ENCODE results near the gene LAMTOR2.
"Not testable (repeated sequence)": the region's sequence is repeated elsewhere in the genome, so short reads cannot be mapped to it uniquely, and the experiment has no call there.

LAMTOR2 gene

DNA sequence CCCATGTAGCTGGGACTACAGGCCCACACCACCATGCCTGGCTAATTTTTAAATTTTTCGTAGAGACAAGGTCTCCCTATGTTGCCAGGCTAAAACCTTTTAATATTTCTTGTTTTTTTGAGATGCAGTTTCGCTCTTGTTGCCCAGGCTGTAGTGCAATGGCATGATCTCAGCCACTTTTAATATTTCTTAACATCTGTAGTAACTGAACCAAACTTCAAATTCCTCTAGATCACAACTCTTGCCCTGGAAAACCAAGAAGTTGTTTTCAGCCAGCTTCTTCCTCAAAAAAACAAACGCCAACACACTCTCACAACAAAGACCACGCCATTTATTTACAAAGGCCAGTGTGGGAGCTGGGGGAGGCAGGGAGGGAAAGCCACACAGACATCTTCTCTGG lies 19.6 kb upstream of the LAMTOR2 start:
- H3K4me3 Mint-ChIP-seq; H3K9me3 Mint-ChIP-seq; H3K27ac Mint-ChIP-seq; H3K4me1 Mint-ChIP-seq (ENCODE audit: low read depth); H3K27me3 Mint-ChIP-seq: not testable (repeated sequence)
- H3K36me3 Mint-ChIP-seq (ENCODE audit: low read depth), result peaks cover 19% of the 10 kb centered on the region

GRCh38 chr1:156042828-156043227 lies 11.8 kb upstream of the LAMTOR2 start:
- Mint-ChIP-seq H3K4me3 (no peak overlapping the region), H3K9me3 (no peaks in the 10 kb centered on the region), H3K4me1 (ENCODE audit: low read depth) (peaks cover 6% of the 10 kb centered on the region), H3K27ac (no peak overlapping the region), H3K27me3 (no peaks in the 10 kb centered on the region), H3K36me3 (ENCODE audit: low read depth) (peaks cover 36% of the 10 kb centered on the region)

GRCh38 chr1:156045076-156045475 lies 9.5 kb upstream of the LAMTOR2 start:
- Mint-ChIP-seq H3K27me3 (no peaks in the 10 kb centered on the region), H3K9me3 (no peaks in the 10 kb centered on the region), H3K4me1 (ENCODE audit: low read depth) (peaks cover 6% of the 10 kb centered on the region), H3K36me3 (ENCODE audit: low read depth) (peaks cover 51% of the 10 kb centered on the region), H3K27ac (peak overlapping the region; percentile 28), H3K4me3 (no peak overlapping the region)

- Mint-ChIP-seq H3K27ac (no peak overlapping the region), H3K27me3 (no peaks in the 10 kb centered on the region), H3K9me3 (no peaks in the 10 kb centered on the region), H3K36me3 (ENCODE audit: low read depth) (peaks cover 35% of the 10 kb centered on the region), H3K4me1 (ENCODE audit: low read depth) (peaks cover 19% of the 10 kb centered on the region), H3K4me3 (no peak overlapping the region)
These were observed 5.8 kb upstream of the LAMTOR2 start for GRCh38 chr1:156048663-156049258.

DNA sequence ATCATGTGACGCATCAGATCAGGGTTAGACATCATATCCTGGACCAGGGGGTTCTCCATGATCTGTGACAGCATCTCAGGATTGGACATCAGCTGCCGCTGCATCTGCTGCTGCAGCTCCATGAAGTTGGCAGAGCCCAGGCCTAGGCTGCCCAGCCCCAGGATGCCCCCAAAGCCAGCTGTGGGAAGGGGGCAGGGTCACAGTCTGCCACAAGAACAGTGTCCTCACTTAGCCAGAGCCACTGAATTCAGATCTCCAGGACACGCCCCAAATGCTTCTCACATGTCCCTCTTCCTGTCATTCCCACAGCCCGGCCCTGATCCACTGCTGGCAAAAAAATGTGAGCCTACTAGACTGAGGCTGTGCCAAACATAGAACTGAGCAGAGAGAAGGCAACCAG lies 4.2 kb upstream of the LAMTOR2 start:
- no peaks in the 10 kb centered on the region for H3K9me3 Mint-ChIP-seq
- peaks cover 25% of the 10 kb centered on the region for H3K36me3 Mint-ChIP-seq (ENCODE audit: low read depth)
- H3K4me1 Mint-ChIP-seq (ENCODE audit: low read depth), result peaks cover 19% of the 10 kb centered on the region
- no peak overlapping the region for H3K27ac Mint-ChIP-seq
- H3K27me3 Mint-ChIP-seq, result no peaks in the 10 kb centered on the region
- H3K4me3 Mint-ChIP-seq, result no peak overlapping the region

DNA sequence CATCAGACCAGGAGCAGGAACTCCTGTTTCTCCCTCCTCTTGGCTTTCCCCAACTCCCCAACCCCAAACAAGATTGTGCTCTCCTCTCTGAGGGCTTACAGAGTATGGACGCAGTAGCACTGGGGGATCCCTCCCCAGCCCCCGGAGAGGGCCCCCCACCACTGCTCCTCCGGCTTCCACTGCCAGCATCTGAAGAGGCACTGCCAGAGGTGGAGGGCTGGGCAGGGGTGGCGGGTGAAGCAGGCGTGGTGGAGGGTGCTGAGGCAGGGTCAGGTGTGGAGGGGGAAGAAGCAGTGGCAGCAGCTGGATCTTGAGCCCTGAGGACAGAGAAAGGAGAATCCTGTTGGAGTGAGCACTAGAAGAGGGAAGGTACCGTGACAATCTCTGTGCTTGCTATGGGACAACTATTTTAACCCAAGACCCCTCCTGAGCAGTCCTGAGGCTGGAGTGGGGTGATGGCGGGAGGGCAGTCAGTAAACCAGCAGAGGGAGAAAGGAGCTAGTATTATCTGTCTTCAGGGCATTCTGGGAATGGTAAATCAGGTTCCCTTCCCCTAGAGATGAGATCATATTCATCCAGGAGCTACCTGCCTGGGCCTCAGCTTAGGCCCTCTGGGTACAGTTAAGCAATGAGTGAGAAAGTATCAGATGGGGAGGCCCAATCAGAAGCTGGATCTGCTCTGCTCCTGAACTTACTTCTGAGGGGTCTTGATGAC lies 3.4 kb upstream of the LAMTOR2 start:
- peak overlapping the region; percentile 18 for H3K4me3 Mint-ChIP-seq
- H3K9me3 Mint-ChIP-seq, result no peaks in the 10 kb centered on the region
- no peaks in the 10 kb centered on the region for H3K27me3 Mint-ChIP-seq
- peaks cover 23% of the 10 kb centered on the region for H3K4me1 Mint-ChIP-seq (ENCODE audit: low read depth)
- H3K36me3 Mint-ChIP-seq (ENCODE audit: low read depth), result peaks cover 23% of the 10 kb centered on the region
- no peak overlapping the region for H3K27ac Mint-ChIP-seq

GRCh38 chr1:156052862-156053767 lies 1.5 kb upstream of the LAMTOR2 start:
- peaks cover 28% of the 10 kb centered on the region for H3K4me1 Mint-ChIP-seq (ENCODE audit: low read depth)
- peaks cover 22% of the 10 kb centered on the region for H3K36me3 Mint-ChIP-seq (ENCODE audit: low read depth)
- H3K27me3 Mint-ChIP-seq, result no peaks in the 10 kb centered on the region
- H3K9me3 Mint-ChIP-seq, result no peaks in the 10 kb centered on the region
- H3K4me3 Mint-ChIP-seq, result peak overlapping the region; percentile 95
- peak overlapping the region; percentile 90 for H3K27ac Mint-ChIP-seq

GRCh38 chr1:156053768-156054499 lies 648 bp upstream of the LAMTOR2 start, which contains the start of gene UBQLN4:
Gene UBQLN4, minus strand, starts transcription at chr1:156053798. Its CDS starts 97 bp downstream, at chr1:156053701.
- peaks cover 15% of the 10 kb centered on the region for H3K36me3 Mint-ChIP-seq (ENCODE audit: low read depth)
- peak within 1 kb of the TSS; percentile 95 for H3K4me3 Mint-ChIP-seq
- H3K27ac Mint-ChIP-seq, result peak within 1 kb of the TSS; percentile 98
- no peaks in the 10 kb centered on the region for H3K27me3 Mint-ChIP-seq
- H3K9me3 Mint-ChIP-seq, result no peaks in the 10 kb centered on the region
- peaks cover 28% of the 10 kb centered on the region for H3K4me1 Mint-ChIP-seq (ENCODE audit: low read depth)

- Mint-ChIP-seq H3K4me1 (ENCODE audit: low read depth) (peaks cover 28% of the 10 kb centered on the region), H3K9me3 (no peaks in the 10 kb centered on the region), H3K27ac (peak overlapping the region; percentile 98), H3K4me3 (peak overlapping the region; percentile 94), H3K27me3 (no peaks in the 10 kb centered on the region), H3K36me3 (ENCODE audit: low read depth) (no peaks in the 10 kb centered on the region)
These were observed 883 bp downstream of the LAMTOR2 start for GRCh38 chr1:156055281-156056048.

- no peaks in the 10 kb centered on the region for H3K36me3 Mint-ChIP-seq (ENCODE audit: low read depth)
These were observed 1.8 kb downstream of the LAMTOR2 start for GRCh38 chr1:156056326-156056849.

GRCh38 chr1:156060937-156061636 lies 6.5 kb downstream of the LAMTOR2 start, which contains the start of gene RAB25:
Gene RAB25, plus strand, starts transcription at chr1:156061160. Its CDS starts 241 bp downstream, at chr1:156061401.
- no peaks in the 10 kb centered on the region for H3K9me3 Mint-ChIP-seq
- no peaks in the 10 kb centered on the region for H3K27me3 Mint-ChIP-seq
- H3K4me3 Mint-ChIP-seq, result no peak within 1 kb of the TSS
- peaks cover 15% of the 10 kb centered on the region for H3K4me1 Mint-ChIP-seq (ENCODE audit: low read depth)
- no peaks in the 10 kb centered on the region for H3K36me3 Mint-ChIP-seq (ENCODE audit: low read depth)
- no peak within 1 kb of the TSS for H3K27ac Mint-ChIP-seq

More at GRCh38 chr1:156056326-156056849, 1.8 kb downstream of the LAMTOR2 start:
- no peaks in the 10 kb centered on the region for H3K27me3 Mint-ChIP-seq
- peaks cover 28% of the 10 kb centered on the region for H3K4me1 Mint-ChIP-seq (ENCODE audit: low read depth)
- H3K27ac Mint-ChIP-seq, result no peak overlapping the region
- no peaks in the 10 kb centered on the region for H3K9me3 Mint-ChIP-seq
- H3K4me3 Mint-ChIP-seq, result peak overlapping the region; percentile 3

DNA sequence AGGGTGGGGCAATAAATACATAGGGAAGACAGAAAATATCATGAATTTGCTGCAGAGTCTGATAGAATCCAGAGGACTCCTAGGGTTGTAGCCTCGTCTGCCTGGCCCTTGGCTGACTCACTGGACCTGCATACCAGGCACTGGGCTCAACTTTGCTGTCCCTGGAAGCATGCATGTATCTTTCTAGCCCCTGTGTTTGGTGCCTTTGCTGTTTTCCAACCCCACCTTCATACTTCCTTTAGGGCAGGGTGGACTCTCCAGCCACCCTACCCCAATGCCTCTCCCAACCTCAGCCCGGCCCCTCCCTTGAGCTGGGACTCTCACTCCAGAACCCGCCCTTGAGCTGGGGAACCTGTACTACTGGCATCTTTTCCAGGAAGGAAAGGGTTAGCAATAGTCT lies 7.6 kb downstream of the LAMTOR2 start:
- no peaks in the 10 kb centered on the region for H3K27me3 Mint-ChIP-seq
- no peaks in the 10 kb centered on the region for H3K36me3 Mint-ChIP-seq (ENCODE audit: low read depth)
- H3K27ac Mint-ChIP-seq, result no peak overlapping the region

GRCh38 chr1:156063997-156064285 lies 9.4 kb downstream of the LAMTOR2 start:
- H3K4me1 Mint-ChIP-seq (ENCODE audit: low read depth), result peaks cover 14% of the 10 kb centered on the region
- H3K27me3 Mint-ChIP-seq, result no peaks in the 10 kb centered on the region

More for the DNA sequence above, 7.6 kb downstream of the LAMTOR2 start:
- Mint-ChIP-seq H3K4me1 (ENCODE audit: low read depth) (peaks cover 14% of the 10 kb centered on the region), H3K4me3 (no peak overlapping the region), H3K9me3 (no peaks in the 10 kb centered on the region)

More at GRCh38 chr1:156063997-156064285, 9.4 kb downstream of the LAMTOR2 start:
- Mint-ChIP-seq H3K9me3 (no peaks in the 10 kb centered on the region), H3K36me3 (ENCODE audit: low read depth) (no peaks in the 10 kb centered on the region), H3K4me3 (no peak overlapping the region), H3K27ac (no peak overlapping the region)

Measured in stimulated activated naive CD8-positive, alpha-beta T cell treated with anti-CD3 and anti-CD28 coated beads, Interleukin-15, Interleukin-2, amounts not matched to agents 100 ng/mL and 50 ng/mL, for 24 hours (primary cell).